HEK293 (cell line): Measurements from ENCODE around the gene MEFV.

Experiments used
- CTCF ChIA-PET: fragments of 350-600 bp; formaldehyde crosslinking; extraction: SDS; loops from one replicate; lab custom pipeline; 2021; ENCODE audit warnings: antibody characterized with exemption; lab: Yijun Ruan, JAX
- POLR2A ChIA-PET: fragments of 300-600 bp; formaldehyde crosslinking; extraction: SDS; loops from one replicate; lab custom pipeline; 2020; ENCODE audit warnings: antibody characterized with exemption, inconsistent platforms; lab: Yijun Ruan, JAX
- H3K27ac ChIP-seq: fragments of 200-500 bp; sonication (Bioruptor generic); 2 replicates; pipeline ENCODE4 v1.5.1; 2014; ENCODE audit warnings: low read depth, low read length, control low read depth, inconsistent platforms; ENCODE audit errors: extremely low read depth
- H3K36me3 ChIP-seq, 2 experiments: fragments of 200-500 bp in 1 of 2; sonication (Bioruptor generic) in 1 of 2; 1 replicate in 1 of 2; 2 replicates in 1 of 2; pipeline ENCODE4 v1.5.1; 2014 to 2017; ENCODE audit warnings: inconsistent platforms in 2 of 2, low read length in 2 of 2; ENCODE audit not compliant: control insufficient read depth in 2 of 2, insufficient read depth in 1 of 2
- H3K4me1 ChIP-seq: fragments of 200-500 bp; sonication (Bioruptor generic); 2 replicates; pipeline ENCODE4 v1.5.1; 2014; ENCODE audit warnings: mild to moderate bottlenecking, low read length, inconsistent platforms; ENCODE audit not compliant: control insufficient read depth, insufficient read depth
- H3K4me3 ChIP-seq: 2 replicates; pipeline ENCODE4 v1.5.1; 2011; ENCODE audit warnings: low read depth, mild to moderate bottlenecking, control low read depth, low read length, moderate library complexity
- H3K9me3 ChIP-seq: fragments of 200-500 bp; sonication (Bioruptor generic); 2 replicates; pipeline ENCODE4 v1.5.1; 2014; ENCODE audit warnings: low read depth, low read length, inconsistent platforms; ENCODE audit not compliant: control insufficient read depth, insufficient read depth
- ELK4 ChIP-seq: IDR thresholded peaks from 2 replicates; pipeline ENCODE4 v1.6.1; 2011; ENCODE audit warnings: mild to moderate bottlenecking, low read depth, low read length, borderline replicate concordance
- HIC1 ChIP-seq: fragments of 450-650 bp; formaldehyde crosslinking; IDR thresholded peaks from 2 replicates; pipeline ENCODE4 v1.5.1; 2016; ENCODE audit warnings: missing biosample characterization, missing genetic modification characterization
- KLF8 ChIP-seq: fragments of 450-650 bp; formaldehyde crosslinking; IDR thresholded peaks from 2 replicates; pipeline ENCODE4 v1.5.1; 2016; ENCODE audit warnings: missing biosample characterization, missing genetic modification characterization
- REST ChIP-seq: fragments of 450-650 bp; formaldehyde crosslinking; IDR thresholded peaks from 2 replicates; pipeline ENCODE4 v1.5.1; 2016; ENCODE audit warnings: missing biosample characterization, missing genetic modification characterization
- ZBTB17 ChIP-seq: fragments of 450-650 bp; formaldehyde crosslinking; IDR thresholded peaks from 2 replicates; pipeline ENCODE4 v1.5.1; 2016; ENCODE audit warnings: missing biosample characterization, missing genetic modification characterization
- ZBTB20 ChIP-seq: fragments of 450-650 bp; formaldehyde crosslinking; IDR thresholded peaks from 2 replicates; pipeline ENCODE4 v1.5.1; 2016; ENCODE audit warnings: missing biosample characterization, missing genetic modification characterization
- ZBTB26 ChIP-seq: fragments of 450-650 bp; formaldehyde crosslinking; optimal IDR thresholded peaks from 2 replicates; pipeline ENCODE3; 2016; ENCODE audit warnings: missing biosample characterization, mild to moderate bottlenecking, missing genetic modification characterization
- ZEB2 ChIP-seq: fragments of 450-650 bp; formaldehyde crosslinking; IDR thresholded peaks from 2 replicates; pipeline ENCODE4 v1.5.1; 2016; ENCODE audit warnings: missing biosample characterization, missing genetic modification characterization
- ZFHX2 ChIP-seq: fragments of 450-650 bp; formaldehyde crosslinking; conservative IDR thresholded peaks from 2 replicates; pipeline ENCODE4 v1.5.1; 2016; ENCODE audit warnings: missing biosample characterization, missing genetic modification characterization
- ZNF155 ChIP-seq: fragments of 450-650 bp; formaldehyde crosslinking; IDR thresholded peaks from 2 replicates; pipeline ENCODE4 v1.5.1; 2016; ENCODE audit warnings: missing biosample characterization, missing genetic modification characterization
- ZNF174 ChIP-seq: fragments of 450-650 bp; formaldehyde crosslinking; IDR thresholded peaks from 2 replicates; pipeline ENCODE4 v1.5.0; 2017; ENCODE audit warnings: missing biosample characterization, mild to moderate bottlenecking, missing genetic modification characterization
- ZNF2 ChIP-seq: fragments of 450-650 bp; formaldehyde crosslinking; IDR thresholded peaks from 2 replicates; pipeline ENCODE4 v1.5.1; 2016; ENCODE audit warnings: missing biosample characterization, missing genetic modification characterization
- ZNF221 ChIP-seq: fragments of 450-650 bp; formaldehyde crosslinking; IDR thresholded peaks from 2 replicates; pipeline ENCODE4 v1.5.1; 2017; ENCODE audit warnings: missing biosample characterization, missing genetic modification characterization, borderline replicate concordance
- ZNF274 ChIP-seq, 2 experiments: fragments of 200-500 bp in 1 of 2; fragments of 450-650 bp in 1 of 2; sonication (Bioruptor generic) in 1 of 2; formaldehyde crosslinking in 1 of 2; IDR thresholded peaks; 2 replicates each; pipeline versions ENCODE4 v1.5.1 to v1.6.1; 2014 to 2016; ENCODE audit warnings: borderline replicate concordance in 1 of 2, inconsistent platforms in 1 of 2, low read length in 1 of 2, missing biosample characterization in 1 of 2, missing genetic modification characterization in 1 of 2
- ZNF292 ChIP-seq: fragments of 450-650 bp; formaldehyde crosslinking; IDR thresholded peaks from 2 replicates; pipeline ENCODE4 v1.5.1; 2016; ENCODE audit warnings: low read depth, missing biosample characterization, missing genetic modification characterization, borderline replicate concordance
- ZNF362 ChIP-seq: fragments of 450-650 bp; formaldehyde crosslinking; IDR thresholded peaks from 2 replicates; pipeline ENCODE4 v1.5.1; 2016; ENCODE audit warnings: missing biosample characterization, missing genetic modification characterization
- ZNF514 ChIP-seq: fragments of 450-650 bp; formaldehyde crosslinking; IDR thresholded peaks from 2 replicates; pipeline ENCODE4 v1.5.1; 2016; ENCODE audit warnings: missing biosample characterization, missing genetic modification characterization
- ZNF555 ChIP-seq: fragments of 450-650 bp; formaldehyde crosslinking; conservative IDR thresholded peaks from 2 replicates; pipeline ENCODE4 v1.5.1; 2017; ENCODE audit warnings: missing biosample characterization, mild to moderate bottlenecking, missing genetic modification characterization, inconsistent platforms
- ZNF571 ChIP-seq: fragments of 450-650 bp; formaldehyde crosslinking; IDR thresholded peaks from 2 replicates; pipeline ENCODE4 v1.5.0; 2017; ENCODE audit warnings: missing biosample characterization, missing genetic modification characterization
- ZNF610 ChIP-seq: fragments of 450-650 bp; formaldehyde crosslinking; IDR thresholded peaks from 2 replicates; pipeline ENCODE4 v1.5.1; 2016; ENCODE audit warnings: missing biosample characterization, missing genetic modification characterization, borderline replicate concordance
- ZNF658 ChIP-seq: fragments of 450-650 bp; formaldehyde crosslinking; IDR thresholded peaks from 2 replicates; pipeline ENCODE4; 2016; ENCODE audit warnings: missing biosample characterization, missing genetic modification characterization
- ZNF792 ChIP-seq: fragments of 450-650 bp; formaldehyde crosslinking; IDR thresholded peaks from 2 replicates; pipeline ENCODE4 v1.5.1; 2016; ENCODE audit warnings: missing biosample characterization, missing genetic modification characterization
- ZSCAN4 ChIP-seq: fragments of 450-650 bp; formaldehyde crosslinking; IDR thresholded peaks from 2 replicates; pipeline ENCODE4 v1.5.1; 2017; ENCODE audit warnings: missing biosample characterization, missing genetic modification characterization

The MEFV gene

GRCh38 chr16:3266873-3267537 is 10.6 kb upstream of the MEFV start (continued):
- TF ChIP-seq ZNF2 (tag by site-specific recombination) (peak; percentile 94), ZBTB20 (tag by site-specific recombination) (no peak), ZNF571 (tag by site-specific recombination) (no peak), HIC1 (tag by site-specific recombination) (no peak), ZNF658 (tag by site-specific recombination) (no peak), ZBTB17 (tag by site-specific recombination) (no peak), ZNF362 (no peak), ZSCAN4 (tag by site-specific recombination) (peak; percentile 83), ZNF792 (tag by site-specific recombination) (no peak), ZNF221 (tag by site-specific recombination) (no peak), KLF8 (tag by site-specific recombination) (no peak), ZNF292 (no peak), ZNF514 (tag by site-specific recombination) (no peak), ELK4 (no peak)
- TF ChIP-seq, all 188 proteins: peak for 5

GRCh38 chr16:3264137-3265036 is 8.0 kb upstream of the MEFV start:
- Histone ChIP-seq H3K9me3 (no peaks in the 10 kb centered on the region), H3K4me3 (peak overlapping the region; percentile 73), H3K27ac (peak overlapping the region; percentile 69), H3K4me1 (no peaks in the 10 kb centered on the region), H3K36me3 (no peaks in the 10 kb centered on the region)
- CTCF ChIA-PET, result interaction anchor here (0.6 to 1.1 kb wide), 2 partner anchors 59 to 135 kb away, joined by 3 read pairs; no protein-coding TSS in a partner anchor
- POLR2A ChIA-PET, result interaction anchor here (0.6 to 1.4 kb wide), 12 partner anchors 10 to 282 kb away, joined by 3 to 13 read pairs (median 3); partner anchors contain the start of genes NAA60, ZNF174, ZNF200 and ZNF263
- TF ChIP-seq ZNF155 (no peak), ZEB2 (tag by site-specific recombination) (peak; percentile 82), ZBTB26 (peak; percentile 91), ZBTB20 (tag by site-specific recombination) (peak; percentile 96), ZNF274 (IDR thresholded peaks at IDR 0.05; ENCODE audit: low read length) (no peak), ZNF274 (tag by site-specific recombination; IDR thresholded peaks at IDR 0.05; ENCODE audit: borderline replicate concordance) (no peak), ZNF174 (tag by site-specific recombination) (no peak), ZNF555 (no peak), ZFHX2 (tag by site-specific recombination) (no peak; the same call in 1 of the 2 replicates), ZNF610 (tag by site-specific recombination) (peak; percentile 57; the same call in 1 of the 2 replicates), REST (tag by site-specific recombination) (peak; percentile 85)
